Measurements from ENCODE around the gene ITIH4.

ITIH4 gene

GRCh38 chr3:52795298-52795900 lies 35.1 kb downstream of the ITIH4 start:
- no peak for DNase-seq

- no peak for DNase-seq
These were observed 35.8 kb downstream of the ITIH4 start, which contains the start of gene ITIH3 for GRCh38 chr3:52794612-52795099. ITIH3 (plus strand) TSS chr3:52794796; CDS start chr3:52794804, 8 bp downstream.

GRCh38 chr3:52793702-52794611 lies 36.5 kb downstream of the ITIH4 start:
- no peak for DNase-seq

GRCh38 chr3:52792961-52793695 lies 37.3 kb downstream of the ITIH4 start:
- DNase-seq, result no peak

- no peak for DNase-seq
These were observed 38.1 kb downstream of the ITIH4 start for GRCh38 chr3:52792413-52792812.

GRCh38 chr3:52791928-52792327 lies 38.5 kb downstream of the ITIH4 start:
- no peak for DNase-seq

GRCh38 chr3:52791366-52791765 lies 39.1 kb downstream of the ITIH4 start:
- DNase-seq, result no peak

- DNase-seq, result no peak
These were observed 39.7 kb downstream of the ITIH4 start for GRCh38 chr3:52790741-52791140.

- no peak for DNase-seq
These were observed 40.1 kb downstream of the ITIH4 start for GRCh38 chr3:52790337-52790736.

GRCh38 chr3:52789746-52790040 lies 40.8 kb downstream of the ITIH4 start:
- no peak for DNase-seq

GRCh38 chr3:52788890-52789745 lies 41.4 kb downstream of the ITIH4 start:
- no peak for DNase-seq

- DNase-seq, result no peak
These were observed 42.5 kb downstream of the ITIH4 start for GRCh38 chr3:52787672-52788625.

GRCh38 chr3:52787246-52787645 lies 43.2 kb downstream of the ITIH4 start:
- no peak for DNase-seq

GRCh38 chr3:52786330-52787215 lies 43.9 kb downstream of the ITIH4 start:
- no peak for DNase-seq

- DNase-seq, result no peak
These were observed 45.4 kb downstream of the ITIH4 start for GRCh38 chr3:52784931-52785590.

GRCh38 chr3:52784021-52784621 lies 46.4 kb downstream of the ITIH4 start:
- DNase-seq, result no peak

GRCh38 chr3:52783211-52783555 lies 47.3 kb downstream of the ITIH4 start:
- no peak for DNase-seq

GRCh38 chr3:52782412-52783210 lies 47.9 kb downstream of the ITIH4 start:
- DNase-seq, result no peak

GRCh38 chr3:52781741-52782140 lies 48.7 kb downstream of the ITIH4 start:
- DNase-seq, result no peak
